Esophagus muscularis mucosa (tissue), 4 donors: ENCODE results near the gene CCDC63.

Experiments used
- CTCF ChIP-seq, 3 experiments: fragments of 200-600 bp in 2 of 3; fragments of 450-650 bp in 1 of 3; sonication (generic) in 2 of 3; IDR thresholded peaks; one replicate each; pipeline ENCODE4 v1.5.1; 2017 to 2019; ENCODE audit warnings: antibody characterized with exemption in 3 of 3, mild to moderate bottlenecking in 2 of 3, moderate library complexity in 1 of 3
- EP300 ChIP-seq: sonication (generic); formaldehyde crosslinking; IDR thresholded peaks from one replicate; pipeline ENCODE4 v1.6.1; 2017; ENCODE audit warnings: antibody characterized with exemption
- POLR2A ChIP-seq: fragments of 450-650 bp; IDR thresholded peaks from one replicate; pipeline ENCODE4 v1.6.1; 2017; ENCODE audit warnings: antibody characterized with exemption, moderate library complexity, mild to moderate bottlenecking, low read depth
- POLR2AphosphoS5 ChIP-seq, 2 donors: sonication (generic); formaldehyde crosslinking; IDR thresholded peaks; one replicate each; pipeline ENCODE4 v1.6.1; 2017; ENCODE audit warnings: antibody characterized with exemption in 2 of 2

- TF ChIP-seq EP300 (no peak), CTCF (IDR thresholded peaks at IDR 0.05) (no peak), POLR2A (no peak), POLR2AphosphoS5 (IDR thresholded peaks at IDR 0.05) (no peak)
These were observed 38.5 kb downstream of the CCDC63 start for GRCh38 chr12:110885152-110885840.
